NCI-H146 treated with DMSO at 0.1 percent for 48 hours (cell line): ENCODE data around the gene SMTN.
"Not testable (repeated sequence)": the region's sequence is repeated elsewhere in the genome, so short reads cannot be mapped to it uniquely, and the experiment has no call there.

Experiments
- DNase-seq: peaks from one replicate; lab custom pipeline; 2025; ENCODE audit not compliant: unreplicated experiment; lab: John Stamatoyannopoulos, UW

Gene SMTN

DNA sequence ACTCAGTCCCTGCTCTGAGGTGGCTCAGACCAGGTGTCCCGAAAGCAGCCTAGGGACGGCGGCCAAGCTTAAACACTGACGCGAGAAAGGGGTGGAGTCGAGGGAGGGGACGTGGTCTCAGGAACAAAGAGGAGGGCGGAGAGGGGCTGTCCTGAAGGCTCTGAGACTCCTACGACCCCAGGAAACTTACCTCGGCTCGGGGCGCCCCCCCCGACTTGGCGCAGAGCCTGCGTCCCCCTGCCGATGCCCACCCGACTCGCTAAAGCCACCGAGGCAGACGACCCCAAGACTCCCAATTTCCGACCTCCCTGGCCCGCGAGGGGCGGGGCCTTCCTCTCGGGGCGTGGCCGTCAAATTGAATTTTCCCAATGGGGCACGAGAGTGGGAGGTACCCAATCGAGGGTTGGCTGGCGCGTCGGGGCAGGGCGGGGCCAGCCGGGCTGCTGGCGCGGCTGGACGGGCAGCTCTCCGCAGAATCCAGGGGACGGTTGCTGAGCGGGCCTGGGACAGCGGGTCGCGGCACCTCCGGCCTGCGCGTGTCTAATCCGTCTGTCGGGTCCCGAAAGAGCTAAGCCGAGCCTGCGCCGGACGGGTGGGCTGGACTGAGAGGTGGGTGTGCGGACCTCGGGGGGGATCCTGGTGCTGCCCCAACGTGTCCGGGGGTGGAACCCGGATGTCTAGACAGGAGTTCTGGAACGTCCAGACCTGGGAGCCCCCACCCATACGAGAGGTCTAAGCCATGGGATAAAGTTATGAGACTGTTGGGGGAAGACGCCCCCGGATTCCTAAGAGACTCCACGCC, at the start of gene SMTN:
Gene SMTN (plus strand): TSS at position 471 of the 802 bp plus-strand sequence. CDS start 1,941 bp downstream, outside the sequence.
- DNase-seq = peak; percentile 38

DNA sequence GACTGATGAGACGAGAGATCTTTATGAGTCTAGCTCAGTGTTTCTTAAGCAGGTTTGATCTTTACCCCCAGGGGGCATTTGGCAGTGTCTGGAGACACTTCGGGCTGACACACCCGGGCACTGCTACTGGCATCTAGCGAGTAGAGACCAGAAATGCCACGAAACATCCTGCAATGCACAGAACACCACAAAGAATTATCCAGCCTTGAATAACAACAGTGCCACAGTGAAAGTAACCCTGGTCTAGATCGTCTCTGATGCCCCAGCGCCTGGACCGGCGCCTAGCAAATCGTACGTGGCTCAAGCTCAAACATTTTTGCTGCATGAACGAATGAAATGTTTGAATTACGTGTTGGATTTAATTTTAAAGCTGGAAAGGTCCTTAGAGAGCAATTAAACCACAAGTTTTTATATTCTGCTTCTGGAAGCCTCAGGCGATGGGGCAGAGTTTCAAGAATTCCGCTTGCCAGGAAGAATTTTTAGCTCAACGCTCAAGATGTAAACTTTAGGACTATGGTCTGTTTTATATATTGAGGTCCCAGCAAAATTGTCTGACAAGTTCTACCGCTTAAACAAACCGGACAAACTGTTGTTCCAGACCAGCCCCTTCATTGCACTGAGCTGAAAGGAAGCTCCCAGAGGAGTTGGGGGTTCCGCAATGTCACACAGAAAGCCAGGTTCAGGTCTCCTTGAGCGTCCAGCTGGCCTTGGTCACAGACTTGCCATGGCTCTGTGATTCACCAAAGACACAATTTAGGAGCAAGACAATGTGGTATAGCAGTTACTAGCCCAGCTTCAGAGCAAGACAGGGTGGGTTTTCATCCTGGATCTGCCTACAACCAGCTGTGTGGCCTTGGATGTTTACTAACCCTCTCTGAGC, 44.2 kb upstream of the SMTN start:
- DNase-seq = no peak

DNA sequence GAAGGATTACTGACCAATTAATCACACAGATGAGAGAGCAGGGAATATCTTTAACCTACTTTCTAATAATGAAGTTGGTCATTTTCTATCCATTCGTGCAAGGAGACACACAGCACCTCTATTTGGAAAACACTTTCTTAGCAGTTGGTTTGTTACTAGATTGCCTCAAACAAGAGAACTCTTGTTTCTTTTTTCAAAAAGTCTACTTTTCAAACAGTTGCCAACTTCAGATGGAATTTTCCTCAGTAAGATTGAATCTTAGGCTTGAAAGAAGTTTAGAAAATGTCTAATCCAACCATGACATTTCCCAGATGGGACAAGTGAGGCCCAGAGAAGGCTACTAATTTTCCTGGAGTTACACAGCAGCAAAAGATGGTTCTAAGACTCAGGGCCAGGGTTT, 42.4 kb upstream of the SMTN start:
- no peak for DNase-seq

DNA sequence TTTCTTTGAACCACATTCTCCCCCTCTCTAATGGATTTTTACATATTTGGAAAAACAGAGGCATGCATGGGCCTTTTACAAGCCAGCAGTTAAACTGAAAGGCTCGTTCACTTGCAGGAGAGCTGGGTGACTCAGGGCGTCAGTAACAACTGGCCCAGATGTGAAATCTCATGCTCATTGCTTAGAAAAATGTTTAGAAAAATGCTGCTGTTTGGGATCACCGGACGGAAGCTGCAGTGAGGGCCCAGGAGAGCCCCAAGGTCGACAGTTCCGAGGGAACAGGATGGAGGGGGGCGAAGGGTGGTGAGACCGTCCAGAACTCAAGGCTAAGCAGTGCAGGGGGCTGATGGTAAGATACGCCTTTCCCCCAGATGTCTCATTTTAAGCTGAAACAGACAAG, 41.7 kb upstream of the SMTN start:
- no peak for DNase-seq

DNA sequence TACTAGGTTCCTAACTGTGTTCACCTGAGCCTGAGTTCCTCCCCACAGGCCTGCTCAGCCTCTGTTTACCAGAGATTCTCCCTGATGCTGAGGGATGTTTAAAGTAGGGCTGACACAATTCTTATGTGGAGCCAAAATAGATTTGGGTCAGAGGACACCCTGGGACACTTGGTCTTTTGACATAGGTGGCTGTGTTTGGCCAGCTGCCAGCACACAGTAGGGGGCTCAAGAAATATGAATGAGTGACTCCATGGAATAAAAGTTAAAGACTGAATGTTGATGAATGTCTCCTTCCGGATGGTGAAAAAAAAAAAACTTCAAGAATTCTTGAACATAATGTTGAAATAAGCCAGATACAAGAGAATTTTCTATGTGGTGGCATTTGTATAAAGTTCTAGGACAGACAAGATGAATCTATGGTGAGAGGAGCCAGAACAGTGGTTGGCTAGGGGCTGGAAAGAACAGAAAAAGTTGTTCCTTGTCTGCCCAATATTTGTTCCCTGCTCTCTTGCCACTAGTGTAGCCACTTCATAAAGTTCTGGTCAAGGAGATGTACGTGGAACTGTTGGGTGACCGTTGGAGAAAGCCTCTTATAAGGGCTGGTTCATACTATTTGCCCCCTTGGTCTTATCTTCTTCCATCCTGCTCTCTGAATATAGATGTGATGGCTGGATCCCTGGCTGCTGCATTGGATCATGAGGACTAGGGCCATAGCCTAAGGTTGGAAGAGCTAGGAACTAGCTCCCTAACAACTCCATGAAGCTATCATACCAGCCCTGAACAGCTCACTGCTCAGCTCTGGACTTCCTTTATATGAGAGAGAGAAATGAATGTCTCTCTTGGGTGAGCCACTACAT, 40.3 kb upstream of the SMTN start:
- no peak for DNase-seq

DNA sequence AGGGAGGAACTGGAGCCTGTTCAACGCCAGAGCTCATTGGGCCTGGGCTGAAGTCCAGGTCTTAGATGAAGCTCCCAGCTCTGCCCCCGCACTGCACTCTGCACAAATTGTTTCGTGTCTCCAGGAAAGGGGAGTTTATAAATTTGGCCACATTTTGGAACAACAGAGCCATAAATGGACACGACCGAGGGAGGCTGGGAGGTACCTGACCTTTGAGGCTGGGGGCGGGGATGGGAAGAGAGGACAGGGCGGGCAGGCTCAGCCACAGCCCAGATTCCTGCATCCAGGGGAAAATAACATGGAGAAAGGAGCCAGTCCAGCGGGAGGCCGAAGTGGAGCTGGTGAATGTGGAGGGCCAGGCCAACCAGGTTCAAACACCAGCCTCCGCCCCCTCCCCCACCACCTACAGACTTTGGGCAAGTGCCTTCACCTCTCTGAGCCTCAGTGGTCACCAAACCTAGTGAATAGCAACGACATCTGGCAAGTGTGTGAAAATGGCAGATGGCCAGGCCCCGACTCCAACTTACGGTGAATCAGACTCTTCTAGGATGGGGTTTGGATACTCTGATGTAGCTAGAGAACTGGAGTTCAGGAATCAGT, 36.8 kb upstream of the SMTN start:
- DNase-seq = no peak

DNA sequence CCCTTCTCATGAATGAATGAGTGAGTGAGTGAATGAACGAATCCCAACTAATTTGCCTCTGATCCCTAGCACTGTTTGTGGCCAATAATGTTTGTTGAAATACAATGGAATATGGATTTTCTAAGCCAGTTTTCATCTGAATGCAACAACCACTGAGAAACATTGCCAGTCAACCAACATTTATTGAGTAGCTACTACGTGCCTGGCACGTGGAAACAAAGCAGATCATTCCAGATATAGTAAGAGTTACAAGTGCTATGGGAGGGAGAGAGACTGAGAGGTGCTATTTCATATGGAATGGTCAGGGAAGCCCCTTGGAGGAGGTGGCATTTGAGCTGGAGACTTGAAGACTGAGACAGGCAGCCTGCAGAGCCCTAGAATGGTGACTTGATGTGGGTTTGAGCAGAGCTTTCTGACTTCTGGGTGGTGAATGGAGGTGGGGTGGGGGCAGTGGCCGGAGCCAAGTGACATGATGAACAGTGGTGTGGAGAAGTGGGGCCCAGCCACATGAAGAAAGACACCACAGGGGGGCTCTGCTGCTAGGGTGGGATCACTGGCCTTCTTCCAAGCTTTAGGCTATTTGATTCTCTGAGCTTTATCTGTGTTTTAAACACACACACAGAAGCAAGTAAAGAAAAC, 35.1 kb upstream of the SMTN start:
- DNase-seq = no peak

DNA sequence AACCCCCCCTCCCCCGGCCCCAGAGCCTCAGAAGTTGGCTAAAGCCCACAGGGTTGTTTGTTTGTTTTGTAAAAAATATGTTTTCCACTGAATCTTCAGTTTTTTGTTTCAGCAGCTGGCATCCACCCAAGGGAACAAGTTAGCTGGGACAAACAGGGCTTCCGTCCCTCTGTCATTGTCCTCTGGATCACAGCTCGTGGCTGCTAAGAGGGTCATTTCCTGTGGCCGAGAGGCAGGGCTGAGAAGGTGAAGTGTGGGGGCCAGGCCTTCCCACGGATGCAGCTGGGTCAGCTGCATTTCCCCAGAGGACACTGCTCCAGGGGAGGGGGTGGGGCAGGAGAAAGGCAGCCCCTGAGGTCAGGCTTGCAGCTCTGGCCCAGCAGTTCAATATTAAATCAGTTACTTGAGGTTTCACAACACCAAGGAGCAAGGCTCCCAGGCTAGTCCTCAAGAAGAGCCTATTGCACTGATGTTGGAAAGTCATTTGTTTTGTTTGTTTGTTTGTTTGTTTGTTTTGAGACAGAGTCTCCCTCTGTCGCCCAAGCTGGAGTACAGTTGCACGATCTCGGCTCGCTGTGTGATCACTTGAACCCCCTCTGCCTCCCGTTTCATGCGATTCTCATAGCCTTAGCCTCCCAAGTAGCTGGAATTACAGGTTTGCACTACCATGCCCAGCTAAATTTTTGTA, 34.4 kb upstream of the SMTN start:
- no peak for DNase-seq

DNA sequence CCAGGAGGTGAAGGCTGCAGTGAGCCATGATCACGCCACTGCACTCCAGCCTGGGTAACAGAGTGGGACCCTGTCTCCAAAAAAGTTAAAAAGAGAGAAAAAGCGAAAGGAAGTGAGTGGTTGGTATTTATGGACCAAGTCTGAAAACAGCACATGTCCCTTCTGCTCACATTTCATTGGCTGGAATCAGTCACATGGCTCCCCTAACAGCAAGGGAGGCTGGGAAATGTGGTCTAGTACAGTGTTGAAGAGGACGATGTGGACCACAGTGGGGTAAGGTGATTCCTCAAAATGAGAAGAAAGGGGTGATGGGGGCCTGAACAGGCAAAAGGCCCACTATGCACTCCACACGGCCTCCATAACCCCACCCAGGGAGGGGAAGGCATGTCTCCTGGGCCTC, 32.5 kb upstream of the SMTN start:
- DNase-seq = no peak

DNA sequence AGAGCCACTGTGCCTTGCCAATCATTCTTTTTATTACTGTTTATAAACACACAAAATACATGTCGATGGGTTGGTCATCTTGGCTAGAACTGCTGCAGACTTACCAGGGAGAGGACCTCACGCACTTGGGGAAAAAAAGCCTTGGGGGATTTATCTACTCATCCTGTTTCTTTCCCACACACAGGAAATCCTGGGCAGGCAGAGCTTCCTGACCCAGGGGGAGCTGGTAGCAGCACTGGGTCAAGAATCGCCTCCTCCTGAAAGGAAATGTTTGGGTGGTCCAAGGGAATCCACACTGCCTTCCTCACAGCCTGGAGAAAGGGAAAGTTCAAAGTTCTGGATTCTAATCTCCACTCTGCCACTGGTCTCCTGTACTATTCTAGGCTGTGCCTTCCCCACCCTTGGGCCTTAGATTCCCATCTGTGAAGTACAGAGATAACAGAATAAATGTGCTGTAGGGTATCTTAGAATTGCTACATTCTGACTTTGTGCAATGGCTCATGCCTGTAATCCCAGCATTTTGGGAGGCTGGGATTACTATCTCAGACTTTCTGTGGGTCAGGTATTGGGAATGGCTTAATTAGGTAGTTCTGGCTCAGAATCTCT, 31.2 kb upstream of the SMTN start:
- no peak for DNase-seq

DNA sequence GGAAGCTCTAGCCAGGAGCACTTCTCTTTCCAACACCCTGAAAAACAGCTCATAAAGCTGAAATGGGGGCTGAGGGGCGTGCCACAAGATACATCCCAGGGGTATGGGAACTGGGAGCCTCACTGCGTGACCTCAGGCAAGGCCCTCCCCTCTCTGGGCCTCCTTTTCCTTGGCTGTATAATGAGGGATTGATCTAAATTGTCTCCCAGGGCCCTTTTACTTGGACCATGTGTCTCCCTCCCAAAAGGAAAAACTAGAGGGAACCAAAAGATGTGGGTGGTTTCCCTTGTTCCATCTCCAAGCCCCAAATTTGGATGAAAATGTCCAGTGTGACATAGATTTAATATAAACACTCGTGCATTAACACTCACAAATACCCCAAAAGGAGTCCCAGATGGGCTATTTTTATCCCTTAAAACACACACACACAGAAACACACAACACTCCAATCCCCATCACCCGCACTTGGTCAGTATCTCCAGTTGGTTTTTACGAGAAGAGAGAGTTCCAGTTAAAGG, 25.9 kb upstream of the SMTN start:
- DNase-seq = no peak

DNA sequence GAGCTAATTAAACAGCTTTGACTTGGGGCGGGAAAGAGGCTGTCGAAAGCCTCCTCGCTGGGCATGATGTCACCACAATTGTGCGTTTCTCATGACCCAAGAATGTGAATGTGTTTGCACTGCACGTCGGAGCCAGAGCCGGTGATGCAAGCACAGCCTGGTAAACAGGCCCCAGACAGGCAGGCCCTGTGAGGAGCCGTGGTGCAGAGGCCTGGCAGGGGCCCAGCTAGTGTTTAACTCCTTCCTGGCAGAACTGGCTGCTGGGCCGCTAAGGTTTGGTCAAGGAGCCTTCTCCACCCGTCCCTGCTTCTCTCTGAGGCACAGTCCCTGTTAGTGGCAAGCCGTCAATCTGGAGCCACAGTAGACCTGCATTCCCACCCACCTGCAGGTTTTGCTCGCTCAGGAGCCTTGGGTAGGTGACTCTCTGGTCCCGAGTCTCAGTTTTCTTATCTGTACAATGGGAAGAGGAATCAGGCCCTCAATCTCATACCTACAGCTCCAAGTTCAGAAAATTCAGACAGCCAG, 25.4 kb upstream of the SMTN start:
- DNase-seq = no peak

DNA sequence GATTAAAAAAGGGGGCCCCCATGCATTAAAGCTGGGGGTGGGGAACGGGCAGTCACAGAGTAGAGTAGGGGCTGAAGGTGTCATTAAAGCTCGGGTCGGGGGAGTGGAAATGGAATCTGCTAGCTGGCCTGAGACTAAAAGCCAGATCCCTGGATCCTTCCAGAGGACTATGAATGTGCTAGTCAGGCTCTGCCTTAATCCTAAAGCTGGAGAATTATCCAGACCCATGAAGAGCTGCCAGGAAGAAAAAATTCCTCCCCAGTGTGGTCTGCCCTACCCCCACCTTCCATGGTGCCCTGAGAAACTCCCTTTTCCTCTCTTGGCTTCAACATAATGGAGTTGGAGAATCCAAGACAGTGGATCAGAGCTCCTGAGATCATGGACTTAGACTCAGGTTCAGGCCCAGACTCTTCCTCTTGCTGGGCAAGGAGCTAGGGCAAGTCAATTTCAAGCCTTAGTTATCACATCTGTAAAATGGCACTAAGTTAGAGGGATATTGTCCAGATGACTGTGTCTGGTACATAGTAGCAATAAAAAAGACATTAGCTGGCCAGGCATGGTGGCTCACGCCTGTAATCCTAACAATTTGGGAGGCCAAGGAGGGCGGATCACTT, 24.0 kb upstream of the SMTN start:
- no peak for DNase-seq

DNA sequence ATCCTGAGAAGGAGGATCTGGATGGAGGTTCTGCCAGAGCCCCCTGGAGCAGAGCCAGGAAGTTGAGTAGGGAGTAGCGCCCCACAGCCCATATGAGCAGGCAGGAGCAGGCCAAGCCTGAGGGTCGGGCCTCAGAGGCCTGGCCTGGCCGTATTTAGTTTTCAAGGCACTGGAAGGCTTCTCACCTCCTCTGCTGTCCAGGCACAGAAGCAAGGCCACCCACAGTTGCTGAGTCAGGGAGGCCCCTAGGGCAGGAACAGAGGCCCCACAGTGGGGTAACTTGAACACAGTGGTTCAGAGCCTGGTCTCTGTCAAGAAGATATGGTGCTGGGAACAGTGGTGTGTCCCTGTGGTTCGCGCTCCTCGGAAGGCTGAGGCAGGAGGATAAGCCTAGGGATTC, 21.5 kb upstream of the SMTN start:
- DNase-seq = not testable (repeated sequence)

DNA sequence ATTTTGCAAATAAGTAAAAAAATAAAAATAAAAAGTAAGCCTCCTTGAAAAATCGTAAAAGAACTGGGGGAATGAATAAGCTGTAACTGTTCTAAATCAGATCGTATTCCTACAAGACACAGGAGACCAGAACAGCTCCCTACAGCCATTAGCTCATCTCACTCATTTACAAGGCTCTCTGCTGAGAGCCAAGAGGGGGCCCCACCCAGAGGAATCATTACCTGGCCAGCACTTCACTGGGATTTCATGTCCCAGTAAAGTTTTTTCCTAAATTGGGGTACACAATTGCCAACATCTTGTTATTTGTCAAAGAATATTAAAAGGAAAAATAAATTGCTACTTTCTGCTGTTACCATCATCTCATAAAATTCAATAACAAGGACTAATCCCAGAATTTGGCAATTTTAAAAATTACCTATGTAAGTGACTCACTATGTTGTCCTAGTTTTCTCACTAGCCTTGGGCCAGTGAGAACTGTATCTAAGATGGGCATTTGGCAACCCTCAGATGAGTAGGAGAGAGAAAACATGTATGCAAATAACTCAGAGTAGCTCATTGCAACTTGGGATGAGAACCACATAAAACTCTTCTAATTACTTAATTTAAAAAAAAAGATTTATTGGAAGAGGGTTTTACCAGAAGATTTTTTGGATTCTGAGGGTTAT, 18.4 kb upstream of the SMTN start:
- DNase-seq = no peak

DNA sequence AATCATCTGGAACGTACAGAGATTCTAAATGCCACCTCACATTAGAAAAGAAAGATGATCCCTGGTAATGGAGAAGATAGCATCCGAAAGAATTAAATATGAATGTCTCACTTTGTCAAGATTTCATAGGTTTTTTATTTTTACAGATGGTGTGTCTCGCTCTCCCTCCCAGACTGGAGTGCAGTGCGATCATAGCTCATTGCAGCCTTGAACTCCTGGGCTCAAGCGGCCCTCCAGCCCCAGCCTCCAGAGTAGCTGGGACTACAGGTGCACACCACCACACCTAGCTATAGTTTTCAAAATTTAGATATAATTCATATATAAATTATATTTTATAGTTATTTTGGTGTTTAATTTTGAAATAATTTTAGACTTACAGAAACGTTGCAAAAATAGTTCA, 16.7 kb upstream of the SMTN start:
- DNase-seq = no peak

DNA sequence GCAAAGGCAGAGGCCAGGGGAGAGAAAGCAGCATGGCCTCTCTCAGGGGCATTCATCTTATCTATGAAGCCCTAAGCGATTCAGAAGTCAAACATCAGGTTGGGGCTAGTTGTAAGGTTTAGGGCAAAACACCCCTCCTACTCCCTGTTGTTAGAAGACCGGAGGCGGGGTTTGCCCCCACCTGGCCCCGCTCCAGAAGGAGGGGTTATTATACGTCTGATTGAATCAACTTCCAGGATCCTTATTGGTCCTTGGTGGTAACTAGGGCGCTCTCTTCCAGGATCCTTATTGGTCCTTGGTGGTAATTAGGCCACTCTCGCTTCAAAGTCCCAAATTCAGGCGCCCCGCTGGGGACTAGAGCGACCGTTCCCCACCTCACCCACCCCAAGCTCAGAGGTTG, 12.1 kb upstream of the SMTN start:
- no peak for DNase-seq
